ENCODE data around the gene ACAA1.
"Not testable (repeated sequence)": the region's sequence is repeated elsewhere in the genome, so short reads cannot be mapped to it uniquely, and the experiment has no call there.

Gene ACAA1

DNA sequence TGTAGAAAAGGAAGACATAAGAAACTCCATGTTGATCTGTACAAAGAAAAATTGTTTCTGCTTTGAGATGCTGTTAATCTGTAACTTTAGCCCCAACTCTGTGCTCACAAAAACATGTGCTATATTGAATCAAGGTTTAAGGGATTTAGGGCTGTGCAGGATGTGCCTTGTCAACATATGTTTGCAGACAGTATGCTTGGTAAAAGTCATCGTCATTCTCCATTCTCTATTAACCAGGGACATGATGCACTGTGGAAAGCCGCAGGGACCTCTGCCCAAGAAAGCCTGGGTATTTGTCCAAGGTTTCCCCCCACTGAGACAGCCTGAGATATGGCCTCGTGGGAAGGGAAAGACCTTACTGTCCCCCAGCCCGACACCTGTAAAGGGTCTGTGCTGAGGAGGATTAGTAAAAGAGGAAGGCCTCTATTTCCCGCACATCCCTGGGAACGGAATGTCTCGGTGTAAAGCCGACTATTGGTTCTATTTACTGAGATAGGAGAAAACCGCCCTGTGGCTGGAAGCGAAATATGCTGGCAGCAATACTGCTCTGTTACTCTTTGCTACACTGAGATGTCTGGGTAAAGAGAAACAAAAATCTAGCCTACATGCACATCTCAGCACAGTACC, 2.3 kb downstream of the ACAA1 start:
- DNase-seq, result not testable (repeated sequence)

DNA sequence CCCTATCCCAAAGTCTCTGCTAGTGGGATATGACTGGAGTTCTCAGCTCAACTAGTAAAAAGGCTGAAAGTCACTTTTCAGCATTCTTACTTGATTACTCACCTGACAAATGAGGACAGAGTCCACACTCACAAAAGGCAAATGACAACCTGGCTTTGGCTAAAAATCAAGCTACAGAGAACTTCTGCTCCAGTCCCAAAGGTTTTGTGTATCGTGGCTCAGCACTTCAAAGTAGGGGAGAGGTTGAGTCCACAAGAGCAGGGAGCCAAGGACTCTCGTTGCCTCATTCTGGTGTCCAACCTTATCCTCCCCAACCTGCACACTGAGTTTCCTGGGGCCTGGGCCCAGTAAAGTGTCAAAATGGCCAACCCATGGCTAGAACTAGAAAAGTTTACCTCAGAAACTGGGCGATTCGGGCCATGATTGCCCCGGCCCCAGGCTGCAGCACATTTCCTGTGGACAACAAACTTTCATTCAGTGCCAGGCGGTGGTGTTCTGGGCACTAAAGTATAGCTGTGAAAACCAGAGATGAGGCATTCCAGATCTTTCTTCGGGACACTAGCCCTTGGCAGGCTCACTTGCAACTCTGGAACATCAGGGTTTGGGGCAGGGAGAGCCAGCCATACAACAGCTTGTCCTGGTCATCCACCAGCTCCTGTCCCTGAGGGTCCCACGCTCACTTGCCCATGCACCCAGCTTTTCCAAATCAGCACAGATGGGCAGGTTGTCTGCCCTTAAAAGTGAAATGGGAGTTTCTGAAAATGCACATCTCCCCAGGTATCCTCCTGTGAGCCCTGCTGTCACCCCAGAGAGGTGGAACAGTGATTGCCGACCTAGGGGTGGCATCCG, 3.1 kb downstream of the ACAA1 start:
- no peak for DNase-seq

DNA sequence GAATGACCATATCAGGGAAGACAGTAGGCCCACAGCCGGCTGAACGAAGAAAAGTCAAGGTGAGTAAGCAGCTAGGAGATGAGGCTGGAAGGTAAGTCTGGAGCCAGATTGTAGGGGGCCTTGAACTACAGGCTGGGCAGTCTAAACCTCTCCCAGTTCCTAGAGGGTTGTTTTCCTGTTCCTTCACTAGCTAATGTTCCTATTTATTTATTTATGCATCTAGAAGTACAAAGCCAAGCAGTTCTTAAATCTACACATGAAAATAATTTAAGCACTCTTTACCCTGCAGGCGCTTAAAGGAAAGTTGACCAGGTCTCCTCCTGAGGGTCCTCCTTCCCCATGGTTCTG, 3.7 kb downstream of the ACAA1 start:
- no peak for DNase-seq

DNA sequence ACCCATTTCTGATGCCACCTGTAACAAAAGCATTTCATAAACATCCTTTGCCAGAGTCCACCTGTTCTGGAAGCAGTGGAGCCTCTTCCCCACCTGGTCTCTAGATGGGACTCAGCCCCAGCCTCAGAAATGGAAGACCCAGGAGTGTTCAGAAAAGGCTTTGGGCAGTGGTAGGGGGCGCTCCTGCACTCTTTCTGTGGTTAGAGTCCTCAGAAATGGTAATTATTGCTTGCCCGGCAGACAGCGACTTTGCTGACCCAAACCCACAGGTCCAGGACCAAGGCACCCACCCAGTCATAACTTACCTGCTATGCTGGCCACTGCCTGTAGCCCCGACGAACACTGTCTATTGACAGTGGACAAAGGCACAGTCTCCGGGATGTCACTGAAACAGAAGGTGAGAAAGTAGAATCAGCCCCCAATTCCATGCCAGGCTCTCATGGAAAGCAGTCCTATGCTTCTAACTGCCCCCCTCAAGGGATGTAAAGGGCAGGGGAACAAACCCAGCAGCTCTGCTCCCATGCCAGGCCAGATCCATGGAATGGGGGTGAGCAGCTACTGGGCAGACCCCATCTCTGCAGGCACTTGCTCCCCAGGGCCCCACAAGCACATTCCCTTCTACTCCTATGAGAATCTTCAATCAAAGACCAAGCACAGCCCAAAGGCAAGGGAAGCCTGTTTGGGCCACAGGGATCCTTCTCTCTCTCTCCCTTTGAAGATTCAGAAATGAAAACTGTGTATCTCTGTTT, 5.1 kb downstream of the ACAA1 start:
- DNase-seq, result no peak

DNA sequence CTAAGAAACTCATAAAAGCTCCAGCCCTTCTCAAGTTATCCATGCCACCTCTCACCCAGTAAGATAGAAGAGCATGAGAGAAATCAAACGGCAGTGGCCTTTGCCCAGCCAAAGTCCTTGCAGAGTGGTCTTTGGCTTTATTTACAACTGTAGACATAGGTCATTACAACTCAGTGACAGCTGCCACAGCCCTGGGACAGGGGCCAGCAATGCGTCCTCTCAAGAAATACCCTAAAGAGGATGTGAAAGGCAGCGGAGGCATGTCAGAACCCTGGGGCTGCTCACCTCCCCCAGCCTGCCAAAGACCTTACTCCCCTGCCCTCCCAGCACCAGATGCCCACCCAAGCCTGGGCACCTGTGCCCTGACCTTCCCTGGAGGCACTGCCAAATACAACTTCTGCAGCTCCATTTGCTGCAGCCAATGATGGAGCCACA, 6.3 kb downstream of the ACAA1 start:
- DNase-seq, result no peak

DNA sequence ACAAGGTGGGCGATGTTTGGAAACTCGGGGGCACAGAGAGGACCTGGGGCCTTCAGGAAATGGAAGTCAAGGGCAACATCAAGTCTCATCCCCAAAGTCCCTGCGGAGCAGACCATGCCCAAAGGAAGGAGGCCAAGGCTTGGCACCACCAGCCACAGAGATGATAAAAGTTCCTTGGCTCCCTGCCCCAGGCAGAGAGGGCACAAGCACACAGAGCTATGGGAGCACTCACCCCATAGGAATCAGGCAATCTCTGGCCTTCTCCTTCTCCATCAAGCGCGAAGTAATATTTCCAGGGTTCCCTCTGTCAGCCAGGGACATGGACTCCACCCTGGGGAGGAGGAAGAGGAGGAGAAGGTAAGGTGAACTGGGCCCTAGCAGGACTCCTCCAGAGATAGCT, 7.9 kb downstream of the ACAA1 start:
- DNase-seq, result no peak

DNA sequence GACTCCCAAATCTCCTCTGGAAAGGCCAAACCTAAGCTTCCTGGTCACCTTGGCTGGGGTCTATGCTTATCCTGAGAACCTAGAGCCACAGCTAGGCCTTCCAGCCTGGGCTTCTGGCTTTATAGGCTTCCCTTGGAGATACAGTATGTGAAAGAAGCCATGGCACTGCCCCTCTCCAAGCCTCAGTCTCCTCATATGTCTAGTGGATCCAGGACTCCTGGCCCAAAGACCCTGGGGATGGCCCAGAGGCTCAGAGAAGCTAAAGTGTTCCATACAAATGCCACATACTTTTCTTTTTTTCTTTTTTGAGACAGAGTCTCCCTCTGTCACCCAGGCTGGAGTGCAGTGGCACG, 8.6 kb downstream of the ACAA1 start:
- DNase-seq, result no peak

DNA sequence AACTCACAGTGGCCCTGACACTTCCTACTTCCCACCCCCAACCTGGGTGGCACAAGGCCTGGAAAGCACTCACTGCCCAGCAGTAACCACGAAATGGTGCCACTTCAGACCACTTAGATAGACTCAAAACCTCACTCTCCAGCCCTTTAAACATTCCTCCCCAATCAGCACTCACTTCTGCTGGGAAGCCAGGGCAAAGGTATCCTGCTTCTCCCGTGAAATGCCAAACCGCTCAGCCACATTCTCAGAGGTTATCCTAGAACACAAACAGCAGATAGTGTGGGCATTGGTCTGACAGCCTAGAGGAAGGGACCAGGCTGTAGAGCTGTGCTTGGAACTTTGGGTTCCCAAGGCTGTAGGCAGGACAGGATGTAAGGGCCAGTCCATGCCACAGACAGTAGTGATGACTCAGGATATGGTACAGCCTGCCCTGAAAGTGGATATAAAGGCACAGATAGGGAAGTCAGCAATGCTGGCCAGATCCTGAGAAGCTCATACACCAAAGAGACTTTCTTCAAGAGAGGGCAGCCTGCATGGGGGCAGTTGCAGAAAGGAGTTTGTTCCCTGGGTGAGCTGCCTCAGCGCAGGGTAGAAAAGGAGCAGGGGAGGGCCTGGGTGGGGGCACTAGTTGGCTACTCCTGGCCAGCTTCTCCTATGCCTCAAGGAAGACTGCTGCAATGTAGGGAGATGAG, 9.2 kb downstream of the ACAA1 start:
- DNase-seq, result no peak

DNA sequence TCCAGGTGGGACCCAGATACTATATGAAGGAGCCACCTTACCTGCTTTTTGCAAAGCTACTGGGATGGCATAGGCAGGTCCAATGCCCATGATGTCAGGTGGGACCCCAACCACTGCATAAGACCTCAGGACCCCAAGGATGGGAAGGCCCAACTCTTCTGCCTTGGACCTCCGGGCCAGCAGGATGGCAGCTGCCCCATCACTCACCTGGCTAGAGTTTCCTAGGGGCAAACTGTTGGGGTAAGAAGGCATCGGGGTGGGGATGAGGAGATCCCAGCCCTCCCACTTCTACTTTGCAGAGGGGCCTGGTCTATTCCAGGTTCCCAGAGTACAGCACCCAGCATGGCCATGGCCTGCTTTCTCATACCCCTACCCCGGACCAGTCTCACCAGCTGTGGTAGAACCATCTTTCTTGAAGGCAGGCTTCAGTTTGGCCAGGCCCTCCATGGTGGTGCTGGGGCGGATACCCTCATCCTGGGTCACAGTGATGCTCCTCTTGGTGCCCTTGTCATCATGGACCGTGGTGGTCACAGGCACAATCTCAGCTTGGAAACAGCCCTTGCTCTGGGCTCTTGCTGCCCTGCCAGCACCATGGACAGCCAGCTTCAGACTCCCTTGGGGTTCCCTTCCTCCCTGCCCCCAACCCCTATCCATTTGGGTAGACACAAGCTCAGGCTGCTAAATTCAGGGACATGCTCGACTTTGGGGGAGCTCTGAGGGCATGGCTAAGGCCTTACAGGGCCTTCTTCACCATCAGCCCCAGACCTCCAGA, 10.6 kb downstream of the ACAA1 start:
- no peak for DNase-seq

DNA sequence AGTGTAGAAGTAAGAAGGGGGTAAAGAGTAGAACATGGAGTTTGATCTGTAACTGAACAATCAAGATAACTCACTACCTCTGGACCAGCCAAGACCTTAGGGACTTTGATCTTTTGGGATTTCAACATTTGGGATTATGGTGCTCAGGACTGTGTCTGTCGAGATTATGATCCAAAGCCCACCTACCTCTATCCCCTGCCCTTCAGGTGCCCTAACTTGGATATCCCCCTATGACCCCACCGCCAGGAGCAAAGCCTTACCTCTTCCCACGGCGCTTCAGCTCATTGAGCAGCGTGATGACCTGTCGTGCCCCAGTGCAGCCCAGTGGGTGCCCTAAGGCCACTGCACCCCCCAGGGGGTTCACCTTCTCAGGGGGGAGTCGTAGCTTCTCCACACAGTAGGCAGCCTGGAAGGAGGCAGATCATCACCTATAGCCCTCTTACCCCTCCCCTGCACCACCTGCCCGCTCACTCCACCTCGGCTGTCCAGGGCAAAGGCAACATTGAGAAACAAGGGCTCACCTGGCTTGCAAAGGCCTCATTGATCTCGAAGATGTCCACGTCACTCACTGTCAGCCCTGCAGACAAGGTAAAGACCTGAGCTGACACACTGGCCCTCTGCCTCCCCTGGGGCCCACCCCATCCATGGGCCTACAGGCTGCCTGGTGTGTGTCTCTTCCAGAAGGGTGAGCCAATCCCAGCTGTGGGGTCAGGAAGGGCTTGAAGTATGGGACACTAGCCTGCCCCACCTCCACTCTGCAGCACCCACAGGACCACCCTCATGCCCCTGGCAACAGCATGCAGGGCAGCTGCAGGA, 11.4 kb downstream of the ACAA1 start:
- DNase-seq, result no peak

DNA sequence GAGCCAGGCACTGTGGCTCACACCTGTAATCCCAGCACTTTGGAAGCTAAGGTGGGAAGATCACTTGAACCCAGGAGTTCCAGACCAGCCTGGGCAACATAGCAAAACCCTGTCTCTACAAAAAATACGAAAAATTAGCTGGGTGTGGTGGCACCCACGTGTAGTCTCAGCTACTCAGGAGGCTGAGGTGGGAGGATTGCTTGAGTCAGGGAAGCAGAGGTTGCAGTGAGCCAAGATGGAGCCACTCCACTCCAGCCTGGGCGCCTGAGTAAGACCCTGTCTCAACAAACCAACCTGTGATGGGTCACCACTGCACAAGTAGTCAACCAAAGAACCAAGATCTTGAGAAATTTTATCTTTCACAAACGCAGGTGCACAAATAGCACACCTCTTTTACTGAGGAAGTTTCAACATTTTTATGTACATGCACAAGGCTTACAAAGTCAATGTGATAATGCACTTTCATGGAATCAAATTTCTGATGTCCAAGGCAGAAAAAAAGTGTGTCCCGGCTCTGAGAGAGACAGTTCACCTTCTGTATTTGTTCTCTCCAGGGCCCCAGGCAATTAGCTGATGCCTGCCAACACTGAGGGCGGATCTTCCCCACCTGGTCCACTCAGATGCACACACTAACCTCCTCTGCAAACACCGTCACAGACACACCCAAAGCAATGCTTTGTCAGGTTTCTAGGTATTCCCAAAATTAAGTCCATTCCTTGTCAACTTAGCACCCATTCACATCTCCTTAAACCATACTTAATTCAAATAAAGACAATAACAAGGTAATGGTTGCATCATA, 12.4 kb downstream of the ACAA1 start:
- DNase-seq, result no peak

DNA sequence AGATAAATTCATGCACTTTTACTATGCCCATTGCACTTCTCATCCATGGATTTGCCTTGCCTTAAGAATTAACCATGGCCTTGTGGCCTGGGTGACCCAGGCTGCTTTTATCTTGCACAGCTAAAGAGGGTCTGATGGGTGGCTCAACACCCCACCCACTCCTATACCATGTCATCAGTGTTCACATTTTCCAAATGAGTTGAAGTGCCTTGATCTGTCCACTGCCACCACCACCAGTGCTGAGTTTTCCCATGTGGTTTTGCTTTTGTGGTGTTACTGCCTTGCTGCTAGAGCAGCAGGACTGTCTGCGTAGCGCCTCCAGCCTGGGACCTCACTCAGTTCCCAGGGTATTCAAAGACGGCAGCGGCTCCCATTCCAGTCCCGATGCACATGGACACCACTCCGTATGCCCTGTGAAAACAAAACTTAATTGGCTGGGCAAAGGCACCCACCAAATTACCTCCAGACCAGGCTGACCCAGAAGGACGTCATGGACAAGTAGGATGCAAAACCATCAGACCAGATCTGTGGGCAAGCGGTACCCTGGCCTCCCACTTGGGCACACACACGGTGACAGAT, 14.1 kb downstream of the ACAA1 start:
- DNase-seq, result no peak

DNA sequence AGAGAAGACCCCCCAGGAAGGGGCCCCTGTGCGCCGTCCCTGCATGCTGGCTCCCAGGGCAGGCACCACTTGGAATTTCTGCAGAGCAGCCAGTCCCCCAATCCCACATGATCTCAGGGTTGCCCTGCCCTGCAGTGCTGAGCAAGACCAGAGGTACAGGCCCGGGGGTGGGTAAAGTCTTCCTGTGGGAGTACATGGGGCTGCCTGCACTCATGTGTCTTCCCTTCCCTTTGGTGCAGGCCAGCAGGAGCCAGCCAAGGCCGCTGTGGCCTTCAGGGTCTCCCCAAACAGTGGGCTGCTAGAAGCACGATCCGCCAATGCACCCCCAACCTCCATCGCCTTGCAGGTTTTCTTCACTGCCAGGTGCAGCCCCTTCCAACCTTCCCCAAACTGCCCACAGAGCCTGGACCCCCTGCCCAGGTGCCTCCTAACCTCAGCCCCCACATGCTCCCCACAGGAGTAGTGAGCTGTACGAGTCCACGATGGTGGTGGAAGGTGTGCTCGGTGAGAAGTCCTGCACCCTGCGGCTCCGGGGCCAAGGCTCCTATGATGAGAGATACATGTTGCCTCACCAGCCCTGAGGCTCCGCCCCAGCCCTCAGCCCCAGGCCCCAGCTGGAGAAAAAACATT, 15.0 kb downstream of the ACAA1 start:
- no peak for DNase-seq

DNA sequence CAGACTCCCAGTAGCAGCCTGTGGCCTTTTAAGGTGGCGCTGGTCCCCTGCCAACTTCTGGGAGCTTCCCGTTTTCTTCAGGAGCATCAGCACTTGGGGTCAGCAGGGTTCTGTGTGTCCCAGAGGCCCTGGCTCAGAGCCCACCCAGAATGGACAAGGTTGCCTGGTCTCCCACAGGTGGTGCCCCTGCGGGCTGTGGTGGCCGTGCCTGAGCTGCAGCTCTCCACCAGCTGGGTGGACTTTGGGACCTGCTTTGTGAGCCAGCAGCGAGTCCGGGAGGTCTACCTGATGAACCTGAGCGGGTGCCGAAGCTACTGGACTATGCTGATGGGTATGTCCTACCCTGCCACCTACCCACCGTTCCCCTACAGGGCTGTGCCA, 15.5 kb downstream of the ACAA1 start:
- no peak for DNase-seq

DNA sequence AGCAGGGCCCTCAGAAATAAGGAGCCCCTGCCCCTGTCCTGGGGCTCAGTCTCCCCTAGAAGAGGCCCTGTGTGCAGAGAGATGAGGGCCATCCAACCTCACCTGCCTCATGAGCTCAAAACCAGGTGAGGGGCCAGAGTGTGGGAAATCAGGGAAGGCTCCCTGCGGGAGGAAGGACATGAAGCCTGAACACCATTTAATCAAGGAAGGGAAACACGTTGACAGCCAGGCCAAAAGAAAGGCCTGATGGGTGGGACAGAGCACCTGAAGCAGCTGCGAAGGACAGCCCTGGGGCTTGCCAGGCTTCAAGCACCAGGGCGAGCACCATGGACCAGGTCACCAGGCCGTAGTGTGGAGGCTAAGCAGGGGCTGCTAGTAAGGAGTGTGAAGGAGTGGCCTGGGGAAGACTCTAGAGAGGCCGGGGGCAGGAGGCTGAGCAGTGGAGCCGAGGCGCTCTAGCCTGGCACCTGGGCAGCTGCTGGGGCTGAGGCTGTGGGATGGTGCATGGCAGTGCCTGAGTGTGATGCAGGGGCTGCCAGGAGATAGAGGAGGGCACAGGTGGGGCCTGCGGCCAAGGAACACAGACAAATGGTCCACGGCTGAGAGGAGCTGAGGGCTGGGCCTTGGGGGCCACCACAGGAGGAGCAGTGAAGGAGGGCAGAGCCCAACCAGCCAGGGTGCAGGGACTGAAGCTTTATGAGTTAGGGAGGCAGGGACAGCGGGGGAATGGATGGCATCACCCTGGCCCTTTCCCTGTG, 16.1 kb downstream of the ACAA1 start:
- no peak for DNase-seq

DNA sequence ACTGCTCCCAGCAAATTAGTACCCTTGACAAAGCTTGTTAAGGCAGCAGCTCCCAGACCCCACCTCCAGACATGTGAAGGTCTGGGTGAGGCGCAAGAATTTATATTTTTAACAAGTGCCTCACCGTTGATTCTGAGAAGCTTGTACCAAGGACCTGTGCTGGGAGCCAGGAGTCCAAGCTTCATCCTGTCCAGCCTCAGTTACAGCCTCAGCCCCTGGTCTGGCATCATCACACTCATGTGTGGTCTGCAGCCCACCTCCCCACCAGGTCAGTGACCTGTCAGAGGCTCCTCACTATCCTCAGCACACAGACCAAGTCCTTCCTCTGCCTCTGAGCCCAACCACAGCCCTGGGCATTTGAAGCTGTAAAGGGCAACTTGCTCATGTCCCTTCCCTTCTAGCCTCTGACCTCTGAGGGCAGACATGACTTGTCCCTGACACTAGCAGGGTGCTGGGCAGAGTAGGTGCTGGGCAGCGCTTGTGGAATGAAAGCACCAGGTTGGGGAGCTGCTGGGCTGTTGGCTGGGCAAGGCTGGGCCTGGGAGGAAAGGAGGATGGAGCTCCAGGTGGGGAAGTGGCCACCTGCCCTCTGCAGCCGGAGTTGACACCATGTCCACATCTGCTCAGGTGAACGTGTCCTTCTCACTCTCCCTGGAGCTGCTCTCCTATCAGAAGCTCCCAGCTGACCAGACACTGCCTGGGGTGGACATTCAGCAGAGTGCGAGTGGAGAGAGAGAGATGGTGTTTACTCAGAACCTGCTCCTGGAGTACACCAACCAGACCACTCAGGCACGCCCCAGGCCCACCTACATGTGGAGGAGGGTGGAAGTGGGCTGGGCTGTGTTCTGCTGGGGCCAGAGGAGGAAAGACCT, 16.9 kb downstream of the ACAA1 start:
- DNase-seq, result no peak

DNA sequence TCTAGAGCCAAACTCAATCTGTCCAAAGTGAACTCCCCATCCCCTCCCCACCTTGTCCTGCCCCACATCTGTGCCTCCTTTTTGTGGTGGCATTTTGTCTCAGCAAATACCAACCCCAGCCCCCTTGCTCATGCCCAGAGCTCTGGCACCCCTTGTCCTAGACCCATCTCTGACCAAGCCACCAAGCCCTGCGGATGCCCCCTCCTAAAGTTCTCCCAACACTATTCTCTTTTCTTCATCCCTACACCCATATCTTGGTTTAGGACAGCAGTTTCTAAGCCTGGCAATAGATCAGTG, 17.7 kb downstream of the ACAA1 start:
- DNase-seq, result no peak

Measured in activated gamma-delta T cell treated with Interleukin-2 at 50 U/mL for 16 hours (primary cell).